CD14-positive monocyte (primary cell): ENCODE measurements around the gene SPATS2. TPM values are rescaled to one million over a fixed set of nuclear protein-coding genes. Genes with fewer than 3 reads are reported as not detected.

Source experiments
- DNase-seq, 3 donors: peaks; one replicate each; pipeline ENCODE4 v3.0.0-alpha.2; 2011 to 2022
- H2AFZ ChIP-seq: 2 replicates; pipeline ENCODE4 v1.6.0; 2012; ENCODE audit warnings: mild to moderate bottlenecking, low read depth, low read length, inconsistent platforms; ENCODE audit not compliant: insufficient read depth, poor library complexity, severe bottlenecking
- H3K27ac ChIP-seq, 2 donors: 1 replicate in 1 of 2; 2 replicates in 1 of 2; pipeline ENCODE4 v1.5.1; 2012 to 2013; ENCODE audit warnings: low read length in 2 of 2, control low read depth in 1 of 2, inconsistent platforms in 1 of 2, low read depth in 1 of 2, mild to moderate bottlenecking in 1 of 2
- H3K27me3 ChIP-seq, 2 donors: one replicate each; pipeline versions ENCODE4 v1.6.0 to v1.6.1; 2011 to 2013; ENCODE audit warnings: low read length in 2 of 2; ENCODE audit not compliant: control insufficient read depth in 2 of 2, insufficient read depth in 2 of 2
- H3K36me3 ChIP-seq, 2 donors: replicated peaks in 1 of 2; 1 replicate in 1 of 2; 2 replicates in 1 of 2; pipeline versions ENCODE4 v1.5.1 to v1.6.1; 2012 to 2013; ENCODE audit warnings: low read length in 2 of 2, control low read depth in 1 of 2, inconsistent platforms in 1 of 2, mild to moderate bottlenecking in 1 of 2; ENCODE audit not compliant: insufficient read depth in 2 of 2, control insufficient read depth in 1 of 2
- H3K4me1 ChIP-seq, 2 donors: 1 replicate in 1 of 2; 2 replicates in 1 of 2; pipeline versions ENCODE4 v1.5.1 to v1.6.1; 2012 to 2013; ENCODE audit warnings: low read length in 2 of 2, control low read depth in 1 of 2, inconsistent platforms in 1 of 2, mild to moderate bottlenecking in 1 of 2, moderate library complexity in 1 of 2; ENCODE audit not compliant: insufficient read depth in 2 of 2, control insufficient read depth in 1 of 2
- H3K4me2 ChIP-seq: replicated peaks from 2 replicates; pipeline ENCODE3; 2012; ENCODE audit warnings: low read length, moderate library complexity, mild to moderate bottlenecking; ENCODE audit not compliant: poor library complexity, severe bottlenecking; ENCODE audit errors: extremely low read depth
- H3K4me3 ChIP-seq, 3 experiments: fragments of 200-600 bp in 1 of 3; sonication (generic) in 1 of 3; replicated peaks in 1 of 3; 1 replicate in 2 of 3; 2 replicates in 1 of 3; pipeline ENCODE4 v1.5.1; 2011 to 2013; ENCODE audit warnings: low read length in 3 of 3, mild to moderate bottlenecking in 3 of 3, control low read depth in 2 of 3, low read depth in 2 of 3, inconsistent platforms in 1 of 3, moderate library complexity in 1 of 3
- H3K79me2 ChIP-seq: 2 replicates; pipeline ENCODE4 v1.6.0; 2012; ENCODE audit warnings: mild to moderate bottlenecking, control low read depth, inconsistent platforms, low read length, moderate library complexity; ENCODE audit not compliant: insufficient read depth
- H3K9ac ChIP-seq: 2 replicates; pipeline ENCODE4 v1.6.0; 2017; ENCODE audit warnings: low read length, mild to moderate bottlenecking; ENCODE audit not compliant: insufficient read depth, poor library complexity, severe bottlenecking
- H3K9me3 ChIP-seq, 2 donors: replicated peaks in 1 of 2; 1 replicate in 1 of 2; 2 replicates in 1 of 2; pipeline versions ENCODE4 v1.5.1 to v1.6.1; 2012 to 2013; ENCODE audit warnings: low read length in 2 of 2, control low read depth in 1 of 2; ENCODE audit not compliant: control insufficient read depth in 1 of 2, insufficient read depth in 1 of 2
- H4K20me1 ChIP-seq: 2 replicates; pipeline ENCODE4 v1.6.0; 2012; ENCODE audit warnings: mild to moderate bottlenecking, low read length, control low read depth, moderate library complexity; ENCODE audit not compliant: insufficient read depth
- H3K27ac Mint-ChIP-seq, 7 donors: one replicate each; pipeline ENCODE4 v1.8.0; 2020; ENCODE audit warnings: mild to moderate bottlenecking in 7 of 7, mixed read lengths in 7 of 7, moderate library complexity in 6 of 7, inconsistent platforms in 2 of 7
- H3K27me3 Mint-ChIP-seq, 3 donors: one replicate each; pipeline ENCODE4 v1.8.0; 2021 to 2022; ENCODE audit warnings: low read depth in 3 of 3, mild to moderate bottlenecking in 3 of 3, mixed read lengths in 3 of 3, moderate library complexity in 3 of 3, inconsistent platforms in 1 of 3
- H3K36me3 Mint-ChIP-seq, 2 donors: one replicate each; pipeline ENCODE4 v1.8.0; 2020; ENCODE audit warnings: mixed read lengths in 2 of 2, inconsistent platforms in 1 of 2, mild to moderate bottlenecking in 1 of 2
- H3K4me1 Mint-ChIP-seq: one replicate; pipeline ENCODE4 v1.8.0; 2020; ENCODE audit warnings: mild to moderate bottlenecking, mixed read lengths
- H3K4me3 Mint-ChIP-seq, 2 donors: one replicate each; pipeline ENCODE4 v1.8.0; 2020; ENCODE audit warnings: mild to moderate bottlenecking in 2 of 2, mixed read lengths in 2 of 2, moderate library complexity in 1 of 2
- H3K9me3 Mint-ChIP-seq, 7 donors: one replicate each; pipeline ENCODE4 v1.8.0; 2020 to 2022; ENCODE audit warnings: mixed read lengths in 7 of 7, mild to moderate bottlenecking in 6 of 7, moderate library complexity in 6 of 7, inconsistent platforms in 2 of 7
- CTCF ChIP-seq: fragments of 200-600 bp; IDR thresholded peaks from one replicate; pipeline ENCODE4 v1.8.0; 2022; ENCODE audit warnings: antibody characterized with exemption, mild to moderate bottlenecking
- WGBS: methylation state at CpG from one replicate; pipeline ENCODE4 v1.1.5; 2013; ENCODE audit warnings: missing lambda C conversion rate; ENCODE audit not compliant: insufficient coverage; 5-methylcytosine and 5-hydroxymethylcytosine counted together
- intact Hi-C, 2 donors: fragments of 100-400 bp; cut with micrococcal nuclease; formaldehyde crosslinking; loops; one replicate each; pipeline versions ENCODE4 v1.15.0 to v1.15.1; 2023
- polyA plus RNA-seq, 3 donors: library from polyadenylated mRNA; depleted of rRNA in 1 of 3; unstranded in 2 of 3; stranded (reverse) in 1 of 3; fragments of 300-500 nt in 2 of 3; fragments of >200 nt in 1 of 3; fragmentation: Illumina TruSeq in 2 of 3; gene quantifications; 1 replicate in 2 of 3; 2 replicates in 1 of 3; pipeline ENCODE4 v1.2.3, GENCODE V29; 2012 to 2021

SPATS2 gene
- polyA plus RNA-seq, 3 donors, result 1.1 to 3.2 (median 1.8) TPM

GRCh38 chr12:49515266-49515665 lies 148.0 kb downstream of the SPATS2 start:
- H3K79me2 ChIP-seq, result no peaks in the 10 kb centered on the region
- H3K27me3 ChIP-seq, result no peaks in the 10 kb centered on the region
- no peaks in the 10 kb centered on the region for H3K4me1 ChIP-seq
- H3K27ac Mint-ChIP-seq, result no peak overlapping the region
- H2AFZ ChIP-seq, result no peak overlapping the region
- H3K9me3 Mint-ChIP-seq, result no peaks in the 10 kb centered on the region
- H3K27ac ChIP-seq, result no peak overlapping the region
- no peak overlapping the region for H3K4me3 ChIP-seq
- H3K9me3 ChIP-seq, result no peaks in the 10 kb centered on the region
- no peaks in the 10 kb centered on the region for H4K20me1 ChIP-seq
- H3K27me3 Mint-ChIP-seq, result no peaks in the 10 kb centered on the region
- H3K4me1 Mint-ChIP-seq, result no peaks in the 10 kb centered on the region
- DNase-seq, result no peak
- intact Hi-C loops, result loop anchor here (2.0 to 10.0 kb wide), 2 partner anchors 156 to 220 kb away; partner anchors contain the start of gene PRPH (in 2 of the 2)
- H3K36me3 Mint-ChIP-seq, result peaks cover 5 to 6% of the 10 kb centered on the region in 2 donors
- no peak overlapping the region for H3K4me2 ChIP-seq
- 100% methylated on average over 2 of the region's 5 CpGs for WGBS
- no peak overlapping the region for H3K9ac ChIP-seq
- H3K4me3 Mint-ChIP-seq, result no peak overlapping the region
- no peaks in the 10 kb centered on the region for H3K36me3 ChIP-seq
- no peak for TF ChIP-seq CTCF

- H3K27me3 ChIP-seq, result no peaks in the 10 kb centered on the region
- Mint-ChIP-seq H3K4me1 (no peaks in the 10 kb centered on the region), H3K27ac (no peak overlapping the region), H3K36me3 (peaks cover 6 to 11% of the 10 kb centered on the region in 2 donors), H3K9me3 (no peaks in the 10 kb centered on the region), H3K27me3 (no peaks in the 10 kb centered on the region), H3K4me3 (no peak overlapping the region)
- H3K36me3 ChIP-seq, result no peaks in the 10 kb centered on the region
- H3K79me2 ChIP-seq, result no peaks in the 10 kb centered on the region
- no peak overlapping the region for H3K27ac ChIP-seq
- intact Hi-C loops, result loop anchor here (10.0 kb wide), 1 partner anchor 224 kb away; the partner anchor contains the start of gene PRPH (in 2 of the 2)
- no peaks in the 10 kb centered on the region for H3K4me1 ChIP-seq
- H2AFZ ChIP-seq, result no peak overlapping the region
- H3K4me3 ChIP-seq, result no peak overlapping the region
- no CpG with 5 or more reads among the region's 2 CpGs for WGBS
- no peak overlapping the region for H3K4me2 ChIP-seq
- TF ChIP-seq CTCF, result no peak
- DNase-seq, result no peak
- H4K20me1 ChIP-seq, result no peaks in the 10 kb centered on the region
- no peaks in the 10 kb centered on the region for H3K9me3 ChIP-seq
- H3K9ac ChIP-seq, result no peak overlapping the region
Measured at GRCh38 chr12:49518914-49519573, 151.8 kb downstream of the SPATS2 start.
